GM18951 (cell line): ENCODE measurements around the gene ATP6AP1.

Experiments
- POLR2A ChIP-seq: IDR thresholded peaks from 4 replicates; pipeline ENCODE4 v1.6.1; 2011; ENCODE audit warnings: mild to moderate bottlenecking; ENCODE audit not compliant: insufficient read length, insufficient read depth; ENCODE audit errors: extremely low read depth
- in situ Hi-C: fragments of 300-500 bp; cut with MboI; formaldehyde crosslinking; loops from one replicate; pipeline ENCODE4 v1.12.0; 2022; ENCODE audit warnings: low sequenced_read_pairs, mixed read lengths, inconsistent platforms; ENCODE audit not compliant: unreplicated experiment

The ATP6AP1 gene

GRCh38 chrX:154458954-154459778 is 30.7 kb downstream of the ATP6AP1 start:
- in situ Hi-C loops: no loop called here
- TF ChIP-seq POLR2A: no peak

- in situ Hi-C loops: no loop called here
- no peak for TF ChIP-seq POLR2A
Observed at GRCh38 chrX:154459832-154460231, 31.4 kb downstream of the ATP6AP1 start.

DNA sequence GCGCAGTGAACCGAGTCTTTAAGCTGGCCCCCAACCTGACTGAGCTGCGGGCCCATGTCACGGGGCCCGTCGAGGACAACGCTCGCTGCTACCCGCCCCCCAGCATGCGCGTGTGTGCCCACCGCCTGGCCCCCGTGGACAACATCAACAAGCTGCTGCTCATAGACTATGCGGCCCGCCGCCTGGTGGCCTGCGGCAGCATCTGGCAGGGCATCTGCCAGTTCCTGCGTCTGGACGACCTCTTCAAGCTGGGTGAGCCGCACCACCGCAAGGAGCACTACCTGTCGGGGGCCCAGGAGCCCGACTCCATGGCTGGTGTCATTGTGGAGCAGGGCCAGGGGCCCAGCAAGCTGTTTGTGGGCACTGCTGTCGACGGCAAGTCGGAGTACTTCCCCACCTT is 31.8 kb downstream of the ATP6AP1 start:
- no peak for TF ChIP-seq POLR2A
- in situ Hi-C loops: no loop called here

DNA sequence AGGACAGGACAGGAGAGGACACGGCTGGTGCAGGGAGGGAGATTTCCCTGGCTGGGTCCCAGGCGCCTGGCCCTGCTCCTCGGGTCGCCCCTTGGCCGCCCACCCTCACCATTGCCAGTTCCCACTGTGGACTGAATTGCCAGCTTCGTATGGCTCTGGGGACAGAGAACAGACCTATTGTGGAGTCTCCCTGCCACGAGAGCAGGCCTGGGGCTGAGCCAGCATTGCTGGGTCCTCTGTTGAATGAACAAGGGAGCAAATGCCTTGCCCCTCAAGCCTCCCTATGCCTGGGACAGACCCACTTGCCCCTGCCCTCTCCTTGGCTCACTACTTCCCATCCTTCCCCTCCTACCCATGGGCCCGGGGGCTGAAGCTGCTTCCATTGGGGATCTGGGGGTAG is 33.9 kb downstream of the ATP6AP1 start:
- in situ Hi-C loops: no loop called here
- no peak for TF ChIP-seq POLR2A

DNA sequence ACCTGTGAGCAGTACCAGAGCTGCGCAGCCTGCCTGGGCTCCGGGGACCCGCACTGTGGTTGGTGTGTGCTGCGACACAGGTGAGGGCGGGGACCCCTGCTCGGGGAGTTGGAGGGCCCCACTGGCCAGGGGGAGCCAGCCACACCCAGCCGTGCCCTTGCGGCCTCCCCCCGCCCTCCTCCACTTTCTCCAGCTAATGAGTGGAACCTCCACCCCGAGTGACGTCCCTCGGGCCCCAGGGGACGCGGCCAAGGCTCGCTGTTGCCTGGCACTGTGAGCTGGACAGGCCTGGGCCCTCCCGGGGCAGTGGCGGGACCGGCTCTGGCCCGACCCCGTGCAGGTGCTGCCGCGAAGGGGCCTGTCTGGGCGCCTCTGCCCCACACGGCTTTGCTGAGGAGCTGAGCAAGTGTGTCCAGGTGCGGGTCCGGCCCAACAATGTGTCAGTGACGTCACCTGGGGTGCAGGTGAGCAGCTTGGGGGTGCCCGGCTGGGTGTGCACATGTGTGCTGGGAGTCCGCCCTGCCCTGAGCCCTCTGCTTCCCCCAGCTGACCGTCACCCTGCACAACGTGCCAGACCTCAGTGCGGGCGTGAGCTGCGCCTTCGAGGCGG is 35.2 kb downstream of the ATP6AP1 start:
- in situ Hi-C loops: no loop called here
- no peak for TF ChIP-seq POLR2A

DNA sequence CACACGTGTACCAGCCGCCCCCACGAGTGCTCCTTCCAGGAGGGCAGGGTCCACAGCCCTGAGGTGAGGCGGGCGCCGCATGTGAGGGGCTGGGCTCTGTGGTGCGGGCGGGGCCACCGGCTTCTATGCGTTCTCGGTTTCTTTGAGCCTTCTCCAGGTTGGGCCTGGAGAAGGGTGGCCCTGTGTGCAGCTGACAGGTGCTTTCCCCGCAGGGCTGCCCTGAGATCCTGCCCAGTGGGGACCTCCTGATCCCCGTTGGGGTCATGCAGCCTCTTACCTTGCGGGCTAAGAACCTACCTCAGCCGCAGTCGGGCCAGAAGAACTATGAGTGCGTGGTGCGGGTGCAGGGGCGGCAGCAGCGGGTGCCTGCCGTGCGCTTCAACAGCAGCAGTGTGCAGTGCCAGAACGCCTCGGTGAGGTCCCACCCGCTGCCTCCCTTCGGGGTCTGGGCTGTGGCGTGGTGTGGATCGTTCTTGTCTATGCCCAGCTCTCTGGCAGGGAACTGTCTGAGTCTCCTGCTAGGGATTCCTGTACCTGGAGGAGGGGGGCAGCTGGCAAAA is 36.4 kb downstream of the ATP6AP1 start:
- in situ Hi-C loops: no loop called here

DNA sequence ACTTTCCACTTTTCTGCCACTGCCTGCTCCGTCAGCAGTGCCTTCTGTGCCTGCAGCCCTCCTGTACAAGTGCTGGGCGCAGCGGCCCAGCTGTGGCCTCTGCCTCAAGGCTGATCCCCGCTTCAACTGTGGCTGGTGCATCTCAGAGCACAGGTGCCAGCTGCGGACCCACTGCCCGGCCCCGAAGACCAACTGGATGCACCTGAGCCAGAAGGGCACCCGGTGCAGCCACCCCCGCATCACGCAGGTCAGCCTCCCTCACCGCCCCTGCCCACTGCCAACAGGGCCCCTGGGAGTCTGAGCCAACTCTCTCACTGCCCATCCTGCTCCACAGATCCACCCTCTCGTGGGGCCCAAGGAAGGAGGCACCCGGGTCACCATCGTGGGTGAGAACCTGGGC is 37.1 kb downstream of the ATP6AP1 start:
- in situ Hi-C loops: no loop called here
- no peak for TF ChIP-seq POLR2A

More for the DNA sequence above, 36.4 kb downstream of the ATP6AP1 start:
- TF ChIP-seq POLR2A: no peak

DNA sequence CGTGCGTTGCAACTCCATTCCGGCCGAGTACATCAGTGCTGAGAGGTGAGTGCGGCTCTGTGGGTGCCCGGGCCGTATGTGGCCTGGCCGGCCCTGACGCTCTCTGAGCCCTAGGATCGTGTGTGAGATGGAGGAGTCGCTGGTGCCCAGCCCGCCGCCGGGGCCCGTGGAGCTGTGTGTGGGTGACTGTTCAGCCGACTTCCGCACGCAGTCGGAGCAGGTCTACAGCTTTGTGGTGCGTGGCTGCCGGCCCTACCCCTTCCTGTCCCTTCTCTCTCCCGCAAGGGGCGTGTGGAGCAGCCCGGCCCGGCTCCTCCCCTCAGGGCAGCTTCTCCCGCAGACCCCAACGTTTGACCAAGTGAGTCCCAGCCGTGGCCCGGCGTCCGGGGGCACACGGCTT is 37.6 kb downstream of the ATP6AP1 start:
- TF ChIP-seq POLR2A: no peak
- in situ Hi-C loops: no loop called here

DNA sequence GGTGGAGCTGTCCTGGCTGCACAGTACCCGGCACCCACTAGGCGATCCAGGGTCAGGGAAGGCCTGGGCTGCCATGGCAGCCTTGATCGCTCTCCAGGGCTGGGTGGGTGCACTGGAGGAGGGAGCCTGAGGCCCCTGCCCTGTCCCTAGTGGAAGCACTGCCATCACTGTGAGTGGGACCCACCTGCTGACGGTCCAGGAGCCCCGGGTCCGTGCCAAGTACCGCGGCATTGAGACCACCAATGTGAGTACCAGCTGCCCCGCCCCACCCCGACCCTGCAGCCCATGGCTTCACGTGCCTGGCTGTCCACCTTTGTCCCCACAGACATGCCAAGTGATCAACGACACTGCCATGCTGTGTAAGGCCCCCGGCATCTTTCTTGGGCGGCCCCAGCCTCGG is 38.4 kb downstream of the ATP6AP1 start:
- in situ Hi-C loops: no loop called here
- no peak for TF ChIP-seq POLR2A

GRCh38 chrX:154467556-154467955 is 39.1 kb downstream of the ATP6AP1 start:
- in situ Hi-C loops: no loop called here
- TF ChIP-seq POLR2A: no peak

DNA sequence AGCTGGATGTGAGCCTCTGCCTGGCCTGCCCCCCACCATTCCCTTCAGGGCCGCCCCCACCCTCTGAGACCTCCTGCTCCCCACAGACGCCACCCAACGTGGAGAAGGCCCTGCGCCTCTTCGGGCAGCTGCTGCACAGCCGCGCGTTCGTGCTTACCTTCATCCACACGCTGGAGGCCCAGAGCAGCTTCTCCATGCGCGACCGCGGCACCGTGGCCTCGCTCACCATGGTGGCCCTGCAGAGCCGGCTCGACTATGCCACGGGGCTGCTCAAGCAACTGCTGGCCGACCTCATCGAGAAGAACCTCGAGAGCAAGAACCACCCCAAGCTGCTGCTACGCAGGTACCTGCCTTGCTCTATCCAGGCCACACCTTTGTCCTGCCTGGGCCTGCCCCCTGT is 39.7 kb downstream of the ATP6AP1 start:
- in situ Hi-C loops: no loop called here
- TF ChIP-seq POLR2A: no peak

GRCh38 chrX:154469114-154469513 is 40.6 kb downstream of the ATP6AP1 start:
- in situ Hi-C loops: no loop called here
- TF ChIP-seq POLR2A: no peak

- in situ Hi-C loops: no loop called here
- no peak for TF ChIP-seq POLR2A
Observed at GRCh38 chrX:154469880-154470279, 41.4 kb downstream of the ATP6AP1 start.

GRCh38 chrX:154470434-154470833 is 42.0 kb downstream of the ATP6AP1 start:
- in situ Hi-C loops: no loop called here
- TF ChIP-seq POLR2A: no peak
